Right renal cortex interstitium (tissue), 3 donors: Measurements from ENCODE around the gene CNGB1. TPM values are rescaled to one million over a fixed set of nuclear protein-coding genes. Genes with fewer than 3 reads are reported as not detected.
"Not testable (repeated sequence)": the region's sequence is repeated elsewhere in the genome, so short reads cannot be mapped to it uniquely, and the experiment has no call there.

Source experiments
- DNase-seq, 3 donors: peaks; one replicate each; pipeline ENCODE4 v3.0.0-alpha.2; 2013; ENCODE audit warnings: low read depth in 3 of 3, low spot score in 2 of 3
- polyA plus RNA-seq, 3 donors: library from polyadenylated mRNA; unstranded; fragments of 120-200 nt; gene quantifications; one replicate each; pipeline ENCODE4 v1.2.1, GENCODE V29; 2013; ENCODE audit not compliant: insufficient read length in 3 of 3

Gene CNGB1
- polyA plus RNA-seq, 3 donors, result 0.03 to 0.07 TPM; not detected in 1

- DNase-seq, result no peak
Measured at GRCh38 chr16:57868913-57869520, 101.9 kb downstream of the CNGB1 start.

DNA sequence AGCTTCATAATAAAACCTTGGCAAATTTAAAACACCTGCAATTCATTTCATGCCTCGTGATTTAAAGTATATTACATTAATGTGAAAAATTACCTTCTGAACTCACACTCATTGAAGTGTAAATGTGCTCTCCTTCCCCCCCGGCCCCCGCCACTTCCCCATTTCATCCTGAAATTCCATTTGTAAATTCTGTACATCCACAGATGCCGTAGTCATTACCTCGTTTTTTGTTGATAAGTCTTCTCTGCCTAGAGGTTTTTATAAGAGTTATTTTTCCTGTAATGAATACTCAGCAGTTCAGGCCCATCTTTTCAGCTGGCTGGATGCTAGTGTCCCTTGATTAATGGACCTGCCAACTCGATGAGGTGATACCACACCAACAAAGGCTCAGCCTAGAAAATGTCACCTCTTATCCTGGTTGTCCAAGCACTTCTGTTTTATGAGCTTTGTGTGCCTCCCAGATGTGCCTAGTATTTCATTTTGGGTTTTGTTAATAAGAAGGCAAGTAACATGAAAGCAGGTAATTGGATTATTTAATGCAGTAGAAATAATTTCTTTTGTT lies 103.8 kb downstream of the CNGB1 start:
- DNase-seq, result peak in 1 of 3 donors; percentile 27

DNA sequence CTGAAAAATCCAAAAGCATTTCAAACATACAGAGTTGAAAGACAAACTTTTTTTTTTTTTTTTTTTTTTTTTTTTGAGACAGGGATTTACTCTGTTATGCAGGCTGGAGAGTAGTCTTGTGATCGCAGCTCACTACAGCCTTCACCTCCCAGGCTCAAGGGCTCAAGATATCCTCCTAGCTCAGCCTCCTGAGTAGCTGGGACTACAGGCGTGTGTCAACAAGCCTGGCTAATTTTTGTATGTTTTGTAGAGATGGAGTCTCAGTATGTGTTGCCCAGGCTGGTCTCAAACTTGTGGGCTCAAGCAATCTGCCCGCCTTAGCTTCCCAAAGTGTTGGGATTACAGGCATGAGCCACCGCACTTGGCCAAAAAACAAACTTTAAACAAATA lies 104.4 kb downstream of the CNGB1 start:
- no peak for DNase-seq

- no peak for DNase-seq
Measured at GRCh38 chr16:57865746-57866528, 105.0 kb downstream of the CNGB1 start.

DNA sequence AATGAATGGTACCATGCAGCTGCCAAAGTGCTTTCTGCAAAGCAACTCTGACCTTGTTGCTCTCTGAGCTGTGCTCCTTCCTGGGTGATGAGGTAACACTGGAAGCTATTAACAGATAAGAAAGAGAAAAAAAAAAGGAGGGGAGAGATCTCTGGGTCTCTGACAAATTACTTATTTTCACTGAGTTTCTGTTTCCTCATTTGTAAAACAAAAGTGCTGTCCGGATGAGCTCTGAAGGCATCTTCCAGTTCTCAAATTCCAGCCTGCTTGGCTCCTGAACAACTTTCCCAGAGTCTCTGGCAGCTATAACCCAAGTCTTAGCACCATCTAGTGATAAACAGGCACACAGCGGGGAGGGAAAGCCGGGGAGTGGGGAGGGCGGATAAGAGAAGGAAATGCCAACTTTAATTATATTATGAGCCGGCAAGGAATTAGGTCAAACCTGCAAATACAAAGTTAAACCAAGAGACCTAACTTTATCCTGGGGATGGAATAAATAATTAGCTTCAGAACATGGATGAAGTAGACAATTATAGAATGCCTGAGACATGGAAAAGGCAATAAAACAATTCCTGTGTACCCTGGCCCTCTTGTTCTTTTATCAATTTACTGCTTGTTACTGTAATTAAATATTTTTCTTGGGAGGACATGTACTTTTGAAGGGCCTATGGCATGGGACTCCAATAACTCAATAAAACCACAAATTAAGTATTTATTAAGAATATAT lies 107.3 kb downstream of the CNGB1 start:
- peak in 1 of 3 donors; percentile 27 for DNase-seq

DNA sequence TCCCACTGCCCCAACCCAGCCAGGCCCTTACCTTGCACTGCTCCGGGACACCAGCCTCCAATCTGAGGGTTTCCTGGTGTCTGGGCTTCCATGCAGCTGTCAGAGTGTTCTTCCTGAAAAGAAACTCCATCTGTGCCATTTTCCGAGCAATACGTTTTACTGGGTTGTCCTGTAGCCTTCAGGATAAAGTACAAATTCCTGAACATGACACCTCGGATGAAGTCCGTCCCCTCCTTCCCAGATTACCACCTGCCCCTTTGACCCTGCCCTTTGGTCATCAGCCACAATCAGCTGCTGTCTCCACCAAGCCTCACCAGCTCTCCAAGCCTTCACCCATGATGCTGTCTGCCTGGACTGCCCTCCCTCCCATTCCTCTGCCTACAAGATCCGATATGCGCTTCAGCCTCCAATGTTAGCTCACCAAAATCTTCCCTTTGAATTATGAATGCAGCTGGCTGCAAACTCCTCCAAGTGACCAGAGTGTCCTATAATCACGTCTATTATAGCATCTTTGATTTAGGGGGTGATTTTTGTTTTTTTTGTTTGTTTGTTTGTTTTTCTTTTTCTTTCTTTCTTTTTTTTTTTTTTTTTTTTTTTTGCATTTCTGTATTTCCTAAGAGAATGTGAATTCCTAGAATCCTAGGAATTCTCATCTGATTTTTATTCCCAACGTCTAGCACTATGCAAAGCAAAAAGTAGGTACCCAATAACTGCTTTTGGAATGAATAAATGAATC lies 108.1 kb downstream of the CNGB1 start:
- DNase-seq, result no peak

- DNase-seq, result no peak
Measured at GRCh38 chr16:57859331-57859730, 111.6 kb downstream of the CNGB1 start.

GRCh38 chr16:57858635-57859034 lies 112.3 kb downstream of the CNGB1 start:
- no peak for DNase-seq

- DNase-seq, result not testable (repeated sequence)
Measured at GRCh38 chr16:57857991-57858390, 112.9 kb downstream of the CNGB1 start.

DNA sequence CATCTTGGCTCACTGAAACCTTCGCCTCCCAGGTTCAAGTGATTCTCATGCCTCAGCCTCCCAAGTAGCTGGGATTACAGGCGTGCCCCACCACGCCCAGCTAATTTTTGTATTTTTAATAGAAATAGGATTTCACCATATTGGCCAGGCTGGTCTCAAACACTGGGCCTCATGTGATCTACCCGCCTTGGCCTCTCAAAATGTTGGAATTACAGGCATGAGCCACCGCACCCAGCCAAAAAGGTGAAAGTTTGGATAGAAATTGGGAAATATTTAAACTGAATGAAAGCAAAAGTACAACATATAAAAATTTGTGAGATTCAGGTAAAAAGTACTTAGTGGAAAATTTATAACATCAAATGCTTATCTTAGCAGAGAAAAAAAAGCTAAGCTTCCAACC lies 115.7 kb downstream of the CNGB1 start:
- no peak for DNase-seq

DNA sequence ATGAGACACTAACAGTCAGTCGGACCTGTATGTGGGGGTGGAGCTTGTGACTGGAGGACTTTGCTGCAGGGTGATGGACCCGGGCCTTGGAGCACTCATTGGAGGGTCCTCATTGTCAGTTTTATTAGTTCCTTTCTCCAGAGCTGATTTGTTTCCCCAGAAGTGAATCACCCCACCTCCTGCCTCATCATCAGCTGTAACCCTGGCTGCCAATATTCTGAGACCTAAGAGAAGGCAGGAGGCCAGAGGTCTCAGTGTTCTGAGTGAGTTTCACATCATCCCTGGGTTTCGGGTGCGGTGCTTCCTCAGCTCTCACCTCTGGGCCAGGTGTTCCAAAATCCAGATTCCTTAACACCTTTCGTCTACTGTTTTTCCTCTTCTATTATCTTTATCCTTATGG lies 118.7 kb downstream of the CNGB1 start:
- no peak for DNase-seq

GRCh38 chr16:57848181-57848580 lies 122.7 kb downstream of the CNGB1 start:
- no peak for DNase-seq

DNA sequence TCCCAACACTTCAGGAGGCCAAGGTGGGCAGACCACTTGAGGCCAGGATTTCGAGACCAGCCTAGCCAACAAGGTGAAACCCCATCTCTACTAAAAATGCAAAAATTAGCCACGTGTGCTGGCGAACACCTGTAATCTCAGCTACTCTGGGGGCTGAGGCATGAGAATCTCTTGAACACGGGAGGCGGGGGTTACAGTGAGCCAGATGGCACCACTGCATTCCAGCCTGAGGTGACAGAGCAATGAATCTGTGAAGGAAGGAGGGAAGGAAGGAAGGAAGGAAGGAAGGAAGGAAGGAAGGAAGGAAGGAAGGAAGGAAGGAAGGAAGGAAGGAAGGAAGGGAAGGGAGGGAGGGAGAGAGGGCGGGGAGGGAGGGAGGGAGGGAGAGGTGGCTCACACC lies 124.0 kb downstream of the CNGB1 start:
- DNase-seq, result not testable (repeated sequence)

- DNase-seq, result no peak
Measured at GRCh38 chr16:57846078-57846697, 124.7 kb downstream of the CNGB1 start.

DNA sequence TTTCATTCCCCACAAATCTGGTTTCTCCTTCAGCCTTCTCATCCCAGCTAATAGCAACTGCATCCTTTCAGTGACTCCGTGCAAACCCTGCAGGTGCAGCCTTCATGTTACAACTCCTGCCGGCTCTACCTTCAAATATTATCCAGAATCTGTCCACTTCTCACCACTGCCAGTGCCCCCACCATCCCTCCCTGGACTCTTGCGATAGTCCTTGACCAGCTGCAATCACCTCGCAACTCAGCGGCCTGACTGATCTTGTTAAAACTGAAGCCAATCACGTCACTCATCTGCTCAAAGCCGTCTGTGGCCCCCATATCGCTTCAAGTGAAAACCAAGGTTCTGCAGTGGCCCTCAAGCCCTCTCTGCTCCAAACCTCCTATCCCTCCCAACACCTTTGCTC lies 125.8 kb downstream of the CNGB1 start:
- DNase-seq, result no peak

- DNase-seq, result no peak
Measured at GRCh38 chr16:57844416-57845030, 126.4 kb downstream of the CNGB1 start.

DNA sequence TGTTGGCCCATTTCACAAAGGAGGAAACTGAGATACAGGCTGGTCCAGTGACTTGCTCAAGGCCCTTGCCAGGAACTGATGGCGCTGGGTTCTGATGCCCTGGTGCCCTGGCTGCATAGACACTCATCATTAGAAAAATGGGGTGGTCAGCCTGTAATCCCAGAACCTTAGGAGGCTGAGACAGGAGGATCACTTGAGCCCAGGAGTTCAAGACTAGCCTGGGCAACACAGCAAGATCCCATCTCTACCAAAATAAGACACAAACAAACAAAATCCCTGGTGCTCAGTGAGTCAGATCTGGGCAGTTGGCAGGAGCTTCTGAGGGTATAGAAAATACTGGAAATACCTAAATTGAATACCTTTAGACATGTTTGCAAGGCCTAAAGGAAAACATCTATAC lies 127.5 kb downstream of the CNGB1 start:
- DNase-seq, result no peak

DNA sequence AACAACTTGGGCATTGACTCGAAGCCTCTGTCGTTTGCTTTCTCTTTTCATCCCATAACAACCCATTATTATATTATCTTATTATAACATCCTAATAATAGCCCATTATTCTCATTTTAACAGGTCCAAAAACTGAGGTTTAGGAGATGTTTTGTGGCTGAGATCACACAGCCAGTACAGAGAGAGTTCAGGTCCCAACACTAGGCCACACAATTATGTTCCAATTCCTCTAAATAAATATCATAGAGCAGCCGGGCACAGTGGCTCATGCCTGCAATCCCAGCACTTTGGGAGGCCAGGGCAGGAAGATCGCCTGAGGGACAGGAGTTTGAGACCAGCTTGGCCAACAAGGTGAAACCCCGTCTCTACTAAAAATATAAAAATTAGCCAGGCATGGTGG lies 128.3 kb downstream of the CNGB1 start:
- no peak for DNase-seq

DNA sequence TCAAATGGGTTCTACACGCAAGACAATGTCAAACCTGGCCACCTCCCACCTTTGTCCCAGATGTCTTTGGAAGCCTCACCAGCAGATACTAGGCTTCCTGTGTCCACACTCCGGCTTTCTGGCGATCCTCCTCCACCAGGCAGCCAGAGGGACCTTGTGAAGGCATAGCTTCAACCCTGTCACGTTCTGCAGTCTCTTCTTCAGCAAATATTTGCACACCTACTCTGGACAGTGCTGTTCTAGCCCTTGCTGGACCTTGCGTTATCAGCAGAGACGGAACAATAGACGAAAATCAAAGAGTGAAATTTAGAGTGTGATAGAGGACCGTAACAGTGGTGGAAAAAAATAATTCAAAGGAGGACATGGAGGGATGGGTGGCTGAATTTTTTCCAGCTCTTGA lies 130.1 kb downstream of the CNGB1 start:
- no peak for DNase-seq

GRCh38 chr16:57838161-57838560 lies 132.8 kb downstream of the CNGB1 start:
- DNase-seq, result no peak
